Spleen (tissue), 11 donors: ENCODE measurements around the gene PCSK7. TPM values are rescaled to one million over a fixed set of nuclear protein-coding genes. Genes with fewer than 3 reads are reported as not detected.

ENCODE experiments used
- DNase-seq: peaks from one replicate; pipeline ENCODE4 v3.0.0-alpha.2; 2020
- H3K27ac ChIP-seq, 8 donors: fragments of 200-600 bp; sonication (generic) in 7 of 8; 1 replicate in 4 of 8; 2 replicates in 4 of 8; pipeline versions ENCODE4 v1.5.0 to v1.8.0; 2016 to 2021; ENCODE audit warnings: inconsistent platforms in 4 of 8, mild to moderate bottlenecking in 4 of 8, moderate library complexity in 1 of 8
- H3K27me3 ChIP-seq, 7 donors: fragments of 200-600 bp; sonication (generic) in 6 of 7; replicated peaks in 1 of 7; 1 replicate in 4 of 7; 2 replicates in 3 of 7; pipeline versions ENCODE4 v1.5.0 to v1.8.0; 2016 to 2021; ENCODE audit warnings: inconsistent platforms in 3 of 7, mild to moderate bottlenecking in 1 of 7
- H3K36me3 ChIP-seq, 6 donors: fragments of 200-600 bp; sonication (generic) in 5 of 6; 1 replicate in 4 of 6; 2 replicates in 2 of 6; pipeline versions ENCODE4 v1.5.0 to v1.8.0; 2016 to 2021; ENCODE audit warnings: inconsistent platforms in 2 of 6
- H3K4me1 ChIP-seq, 6 donors: fragments of 200-600 bp; sonication (generic) in 5 of 6; 1 replicate in 3 of 6; 2 replicates in 3 of 6; pipeline versions ENCODE4 v1.5.0 to v1.8.0; 2016 to 2021; ENCODE audit warnings: inconsistent platforms in 3 of 6
- H3K4me3 ChIP-seq, 8 donors: fragments of 200-600 bp; sonication (generic) in 7 of 8; 1 replicate in 4 of 8; 2 replicates in 4 of 8; pipeline versions ENCODE4 v1.5.0 to v1.8.0; 2016 to 2021; ENCODE audit warnings: inconsistent platforms in 4 of 8, mild to moderate bottlenecking in 4 of 8, moderate library complexity in 2 of 8
- H3K9me3 ChIP-seq, 8 donors: fragments of 200-600 bp; sonication (generic) in 7 of 8; 1 replicate in 4 of 8; 2 replicates in 4 of 8; pipeline versions ENCODE4 v1.5.0 to v1.8.0; 2016 to 2021; ENCODE audit warnings: inconsistent platforms in 4 of 8
- POLR2A ChIP-seq, 3 donors: fragments of 450-650 bp; IDR thresholded peaks; one replicate each; pipeline ENCODE4 v1.5.1; 2017; ENCODE audit warnings: antibody characterized with exemption in 3 of 3, mild to moderate bottlenecking in 1 of 3
- POLR2AphosphoS5 ChIP-seq, 3 donors: sonication (generic); formaldehyde crosslinking; IDR thresholded peaks; one replicate each; pipeline ENCODE4 v1.5.1; 2017; ENCODE audit warnings: antibody characterized with exemption in 3 of 3
- WGBS, 5 donors: extraction: QIAGEN DNeasy Blood & Tissue Kit in 3 of 5; methylation state at CpG; one replicate each; pipeline versions ENCODE4 v1.1.5 to v1.1.7; 2013 to 2018; 5-methylcytosine and 5-hydroxymethylcytosine counted together
- intact Hi-C: fragments of 100-400 bp; cut with DNase I; formaldehyde crosslinking; loops from one replicate; pipeline ENCODE4 v1.15.0; 2023; ENCODE audit warnings: low total_unique reads
- polyA plus RNA-seq, 3 donors: library from polyadenylated mRNA; stranded (reverse); fragments of 200-250 nt; gene quantifications; one replicate each; pipeline ENCODE4 v1.2.1, GENCODE V29; 2013
- total RNA-seq, 7 donors: library from RNA; depleted of rRNA in 3 of 7; stranded (reverse); fragments of >200 nt in 3 of 7; fragmentation: NEBNext Ultra II Directional in 4 of 7; extraction: Animal tissue kit (Norgen Biotek cat#: 25700) in 4 of 7; gene quantifications; one replicate each; pipeline versions ENCODE4 v1.1.0 to v1.2.1, GENCODE V29; 2016 to 2021
- TF ChIP-seq, protein P1 (sequence below), 11 experiments: fragments of 200-600 bp in 7 of 11; fragments of 450-650 bp in 4 of 11; sonication (generic) in 4 of 11; IDR thresholded peaks in 8 of 11; conservative IDR thresholded peaks in 3 of 11; 1 replicate in 7 of 11; 2 replicates in 4 of 11; pipeline versions ENCODE4 v1.4.0 to v1.8.0; 2016 to 2021; ENCODE audit warnings: antibody characterized with exemption in 11 of 11, inconsistent platforms in 4 of 11, mild to moderate bottlenecking in 1 of 11
- donor health status: healthy with polysubstance abuse.
- donor health status: DM: no; HTN: no; CAD: no; lungs with moderate emphysema.
- donor health status: DM: no; HTN: no; CAD: no.
- donor health status: Bipolar disorder and iron deficiency.
- donor health status: healthy.
- donor health status: DM: no; HTN: no; CAD: no.
- donor health status: DM: yes; HTN: yes; CAD: no.

The PCSK7 gene
- total and polyA plus RNA-seq, 10 donors: 27.3 to 152 (median 97.3) TPM

DNA sequence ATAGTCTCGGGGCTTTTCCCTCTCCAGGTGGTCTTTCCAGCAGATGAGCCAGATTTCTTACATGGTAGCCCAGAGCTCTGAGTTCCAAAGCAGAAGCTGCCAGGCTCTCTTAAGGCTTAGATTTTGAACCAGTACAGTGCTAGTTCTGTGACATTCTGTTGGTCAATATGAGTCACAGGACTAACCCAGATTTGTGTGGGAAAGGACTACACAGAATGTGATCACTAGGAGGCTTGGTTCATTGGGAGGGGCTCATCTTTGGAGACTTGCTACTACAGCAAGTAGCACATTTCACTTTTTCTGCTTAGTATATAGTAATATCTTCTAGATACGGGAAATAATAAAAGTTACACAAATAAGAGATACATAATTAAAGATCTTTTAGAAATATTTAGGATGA lies 24.7 kb upstream of the PCSK7 start:
- DNase-seq: no peak
- Histone ChIP-seq H3K4me3 (no peak overlapping the region), H3K4me1 (no peaks in the 10 kb centered on the region), H3K27ac (no peak overlapping the region), H3K27me3 (no peaks in the 10 kb centered on the region), H3K36me3 (peaks cover 0 to 87% (median 32%) of the 10 kb centered on the region in 6 donors), H3K9me3 (no peaks in the 10 kb centered on the region)
- TF ChIP-seq, protein P1, sequence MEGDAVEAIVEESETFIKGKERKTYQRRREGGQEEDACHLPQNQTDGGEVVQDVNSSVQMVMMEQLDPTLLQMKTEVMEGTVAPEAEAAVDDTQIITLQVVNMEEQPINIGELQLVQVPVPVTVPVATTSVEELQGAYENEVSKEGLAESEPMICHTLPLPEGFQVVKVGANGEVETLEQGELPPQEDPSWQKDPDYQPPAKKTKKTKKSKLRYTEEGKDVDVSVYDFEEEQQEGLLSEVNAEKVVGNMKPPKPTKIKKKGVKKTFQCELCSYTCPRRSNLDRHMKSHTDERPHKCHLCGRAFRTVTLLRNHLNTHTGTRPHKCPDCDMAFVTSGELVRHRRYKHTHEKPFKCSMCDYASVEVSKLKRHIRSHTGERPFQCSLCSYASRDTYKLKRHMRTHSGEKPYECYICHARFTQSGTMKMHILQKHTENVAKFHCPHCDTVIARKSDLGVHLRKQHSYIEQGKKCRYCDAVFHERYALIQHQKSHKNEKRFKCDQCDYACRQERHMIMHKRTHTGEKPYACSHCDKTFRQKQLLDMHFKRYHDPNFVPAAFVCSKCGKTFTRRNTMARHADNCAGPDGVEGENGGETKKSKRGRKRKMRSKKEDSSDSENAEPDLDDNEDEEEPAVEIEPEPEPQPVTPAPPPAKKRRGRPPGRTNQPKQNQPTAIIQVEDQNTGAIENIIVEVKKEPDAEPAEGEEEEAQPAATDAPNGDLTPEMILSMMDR (IDR thresholded peaks at IDR 0.05 in 8 of 11, conservative IDR thresholded peaks at IDR 0.05 in 3 of 11): no peak
- TF ChIP-seq POLR2A (IDR thresholded peaks at IDR 0.05): no peak
- TF ChIP-seq POLR2AphosphoS5 (IDR thresholded peaks at IDR 0.05): no peak
- intact Hi-C loops: no loop called here
- 42 to 100% (median 68%) methylated on average over 2 of the region's 2 CpGs for WGBS, 5 donors

DNA sequence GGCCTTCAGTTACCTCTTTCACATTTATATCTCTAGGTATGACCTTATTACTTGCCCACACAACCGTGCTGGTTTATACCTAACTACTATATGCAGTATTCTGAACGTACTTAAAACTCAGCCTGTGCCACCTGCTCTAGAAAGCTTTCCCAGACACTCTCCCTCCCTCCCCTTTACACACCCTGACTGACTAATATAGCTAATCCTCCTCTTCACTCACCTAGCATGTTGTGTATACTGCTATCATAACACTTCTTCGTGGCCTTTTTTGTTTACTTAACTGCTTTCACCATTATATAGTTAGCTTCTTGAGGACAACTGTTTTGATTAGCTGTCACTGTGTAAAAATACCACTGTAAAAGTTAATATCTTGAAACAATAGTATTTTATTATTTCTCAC lies 24.1 kb upstream of the PCSK7 start:
- 91 to 94% (median 92%) methylated on average over 3 of the region's 3 CpGs for WGBS, 5 donors

DNA sequence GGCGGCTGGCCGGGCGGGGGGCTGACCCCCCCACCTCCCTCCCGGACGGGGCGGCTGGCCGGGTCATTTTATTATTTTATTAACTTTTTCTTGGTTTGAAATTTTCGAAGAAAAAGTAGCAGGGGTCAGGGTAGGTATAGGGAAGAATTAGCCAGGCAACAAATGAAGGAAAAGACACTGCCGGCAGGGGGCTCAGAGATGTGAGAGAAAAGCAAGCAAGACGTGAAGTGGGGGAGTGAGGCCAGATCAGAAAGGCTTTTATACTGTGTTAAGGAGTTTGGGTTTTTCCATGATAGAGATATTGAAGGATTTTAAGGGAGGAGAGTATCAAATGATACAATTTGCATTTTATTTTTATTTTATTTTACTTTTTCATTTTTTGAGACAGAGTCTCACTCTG lies 19.6 kb upstream of the PCSK7 start:
- Histone ChIP-seq H3K4me1 (no peaks in the 10 kb centered on the region), H3K36me3 (peaks cover 3 to 87% (median 53%) of the 10 kb centered on the region in 6 donors), H3K4me3 (no peak overlapping the region), H3K27ac (no peak overlapping the region), H3K27me3 (no peaks in the 10 kb centered on the region), H3K9me3 (no peaks in the 10 kb centered on the region)
- intact Hi-C loops: no loop called here
- no peak for DNase-seq
- TF ChIP-seq, protein P1 (IDR thresholded peaks at IDR 0.05 in 8 of 11, conservative IDR thresholded peaks at IDR 0.05 in 3 of 11): no peak
- TF ChIP-seq POLR2AphosphoS5 (IDR thresholded peaks at IDR 0.05) (no peak), POLR2A (IDR thresholded peaks at IDR 0.05) (no peak)
- 95 to 97% (median 97%) methylated on average over 7 to 10 of the region's 10 CpGs for WGBS, 5 donors

More for the DNA sequence above, 24.1 kb upstream of the PCSK7 start:
- Histone ChIP-seq H3K4me3 (no peak overlapping the region), H3K27ac (no peak overlapping the region), H3K9me3 (no peaks in the 10 kb centered on the region), H3K27me3 (no peaks in the 10 kb centered on the region), H3K4me1 (no peaks in the 10 kb centered on the region), H3K36me3 (peaks cover 0 to 84% (median 26%) of the 10 kb centered on the region in 6 donors)
- TF ChIP-seq POLR2A (IDR thresholded peaks at IDR 0.05): no peak
- TF ChIP-seq POLR2AphosphoS5 (IDR thresholded peaks at IDR 0.05): no peak
- TF ChIP-seq, protein P1 (IDR thresholded peaks at IDR 0.05 in 8 of 11, conservative IDR thresholded peaks at IDR 0.05 in 3 of 11): no peak
- DNase-seq: no peak
- intact Hi-C loops: no loop called here

DNA sequence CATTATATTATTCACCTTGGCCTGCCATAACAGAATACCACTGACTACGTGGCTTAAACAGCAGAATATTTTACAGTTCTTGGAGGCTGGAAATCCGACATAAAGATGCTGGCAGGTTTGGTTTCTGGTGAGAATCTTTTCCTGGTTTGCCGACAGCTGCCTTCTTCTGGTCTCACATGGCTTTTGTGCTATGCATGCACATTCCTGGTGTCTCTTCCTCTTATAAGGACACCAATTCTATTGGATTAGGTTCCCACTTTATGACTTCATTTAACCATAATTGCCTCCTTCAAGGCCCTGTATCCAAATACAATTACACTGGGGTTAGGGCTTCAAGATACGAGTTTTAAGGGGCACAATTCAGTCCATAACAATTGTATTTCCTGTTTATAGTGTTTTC lies 17.7 kb upstream of the PCSK7 start:
- no peak overlapping the region for H3K4me3 ChIP-seq
- H3K9me3 ChIP-seq: no peaks in the 10 kb centered on the region
- H3K36me3 ChIP-seq: peaks cover 3 to 88% (median 71%) of the 10 kb centered on the region in 6 donors
- intact Hi-C loops: no loop called here
- WGBS, 5 donors: 90 to 94% (median 92%) methylated on average over 4 of the region's 4 CpGs
- H3K4me1 ChIP-seq: no peaks in the 10 kb centered on the region
- DNase-seq: no peak
- no peaks in the 10 kb centered on the region for H3K27me3 ChIP-seq
- TF ChIP-seq POLR2A (IDR thresholded peaks at IDR 0.05) (no peak), POLR2AphosphoS5 (IDR thresholded peaks at IDR 0.05) (no peak)
- TF ChIP-seq, protein P1 (IDR thresholded peaks at IDR 0.05 in 8 of 11, conservative IDR thresholded peaks at IDR 0.05 in 3 of 11): no peak
- H3K27ac ChIP-seq: no peak overlapping the region
